ENCODE measurements around the gene CCSER1. TPM values are rescaled to one million over a fixed set of nuclear protein-coding genes. Genes with fewer than 3 reads are reported as not detected.
"Not testable (repeated sequence)": the region's sequence is repeated elsewhere in the genome, so short reads cannot be mapped to it uniquely, and the experiment has no call there.

Gene CCSER1
- polyA plus RNA-seq, 3 donors: 19.7 to 21.2 (median 20.6) TPM

- no peak for DNase-seq (ENCODE audit: low read depth in 3 of 3, low spot score in 2 of 3)
Observed at GRCh38 chr4:91601401-91601800, 1474.2 kb downstream of the CCSER1 start.

- DNase-seq (ENCODE audit: low read depth in 3 of 3, low spot score in 2 of 3): no peak
Observed at GRCh38 chr4:91611782-91612181, 1484.6 kb downstream of the CCSER1 start.

DNA sequence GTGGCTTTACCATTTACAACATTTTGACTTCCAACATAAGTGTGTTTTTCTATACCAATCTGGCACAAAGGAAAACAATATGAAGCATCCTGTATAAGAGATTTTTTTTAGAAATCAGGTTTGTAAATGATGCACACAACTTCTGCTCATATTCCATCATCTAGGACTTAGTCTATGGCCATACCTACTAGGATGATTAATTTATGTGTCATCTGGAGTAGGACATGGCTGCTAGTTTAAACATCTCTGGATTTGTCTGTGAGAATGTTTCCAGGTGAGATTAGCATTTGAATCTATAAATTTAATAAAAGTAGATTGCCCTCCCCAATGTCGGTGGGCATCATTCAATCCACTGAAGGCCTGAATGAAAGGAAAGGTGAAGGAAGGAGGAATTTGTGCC is 1493.8 kb downstream of the CCSER1 start:
- no peak for DNase-seq (ENCODE audit: low read depth in 3 of 3, low spot score in 2 of 3)

- DNase-seq (ENCODE audit: low read depth in 3 of 3, low spot score in 2 of 3): no peak
Observed at GRCh38 chr4:91621446-91621845, 1494.3 kb downstream of the CCSER1 start.

DNA sequence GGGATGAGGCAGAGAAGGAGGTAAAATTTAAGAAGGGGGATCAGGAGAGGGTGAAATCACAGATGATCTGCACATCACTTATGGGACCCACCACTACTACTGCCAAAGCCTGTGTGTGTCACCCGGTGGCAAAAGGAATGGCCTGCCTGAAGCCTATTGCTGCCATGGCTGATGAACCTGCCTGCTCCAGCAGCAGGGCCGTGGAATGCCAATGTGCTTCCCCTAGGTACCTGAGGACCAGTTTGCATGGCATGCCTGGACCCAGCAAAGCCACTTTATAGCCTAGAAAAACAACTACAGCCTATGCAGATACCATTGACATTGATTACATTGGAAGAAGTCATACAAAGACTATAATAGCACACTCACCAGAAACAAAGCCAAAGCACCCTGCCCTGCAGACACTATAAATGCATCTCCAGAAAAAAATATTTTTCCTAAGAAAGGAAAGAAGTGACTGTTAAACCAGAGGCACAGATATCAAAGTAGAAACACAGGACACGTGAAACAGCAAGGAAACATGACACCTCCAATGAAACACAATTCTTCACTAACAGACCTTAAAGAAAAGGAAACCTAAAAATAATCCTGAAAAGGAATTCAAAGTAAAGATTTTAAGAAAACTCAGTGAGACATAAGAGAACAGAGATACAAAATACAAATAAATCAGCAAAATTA is 1495.9 kb downstream of the CCSER1 start:
- DNase-seq (ENCODE audit: low read depth in 3 of 3, low spot score in 2 of 3): no peak

DNA sequence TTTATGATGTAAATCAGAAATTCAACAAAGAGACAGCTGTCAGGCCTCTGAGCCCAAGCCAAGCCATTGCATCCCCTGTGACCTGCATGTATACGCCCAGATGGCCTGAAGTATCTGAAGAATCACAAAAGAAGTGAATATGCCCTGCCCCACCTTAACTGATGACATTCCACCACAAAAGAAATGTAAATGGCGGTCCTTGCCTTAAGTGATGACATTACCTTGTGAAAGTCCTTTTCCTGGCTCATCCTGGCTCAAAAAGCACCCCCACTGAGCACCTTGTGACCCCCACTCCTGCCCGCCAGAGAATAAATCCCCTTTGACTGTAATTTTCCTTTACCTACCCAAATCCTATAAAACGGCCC is 1496.4 kb downstream of the CCSER1 start:
- DNase-seq (ENCODE audit: low read depth in 3 of 3, low spot score in 2 of 3): not testable (repeated sequence)

DNA sequence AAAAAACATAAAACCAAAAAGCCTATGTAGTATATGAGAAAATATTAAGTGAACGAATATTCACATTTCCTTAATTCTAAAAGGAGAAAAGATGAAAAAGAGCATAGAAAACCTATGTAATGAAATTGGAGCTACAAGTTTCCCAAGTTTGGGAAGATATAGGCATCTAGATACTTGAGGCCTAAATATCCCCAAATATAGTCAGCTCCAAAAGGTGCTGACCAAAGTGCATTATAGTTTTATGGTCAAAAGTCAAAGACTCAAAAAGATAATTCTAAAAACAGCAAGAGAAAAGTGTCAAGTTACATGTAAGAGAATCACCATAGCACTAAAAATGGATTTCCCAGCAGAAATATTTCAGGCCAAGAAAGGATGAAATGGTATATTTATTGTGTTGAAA is 1502.9 kb downstream of the CCSER1 start:
- DNase-seq (ENCODE audit: low read depth in 3 of 3, low spot score in 2 of 3): no peak

GRCh38 chr4:91630764-91631163 is 1503.6 kb downstream of the CCSER1 start:
- DNase-seq (ENCODE audit: low read depth in 3 of 3, low spot score in 2 of 3): no peak

GRCh38 chr4:91631335-91631734 is 1504.1 kb downstream of the CCSER1 start:
- DNase-seq (ENCODE audit: low read depth in 3 of 3, low spot score in 2 of 3): no peak

DNA sequence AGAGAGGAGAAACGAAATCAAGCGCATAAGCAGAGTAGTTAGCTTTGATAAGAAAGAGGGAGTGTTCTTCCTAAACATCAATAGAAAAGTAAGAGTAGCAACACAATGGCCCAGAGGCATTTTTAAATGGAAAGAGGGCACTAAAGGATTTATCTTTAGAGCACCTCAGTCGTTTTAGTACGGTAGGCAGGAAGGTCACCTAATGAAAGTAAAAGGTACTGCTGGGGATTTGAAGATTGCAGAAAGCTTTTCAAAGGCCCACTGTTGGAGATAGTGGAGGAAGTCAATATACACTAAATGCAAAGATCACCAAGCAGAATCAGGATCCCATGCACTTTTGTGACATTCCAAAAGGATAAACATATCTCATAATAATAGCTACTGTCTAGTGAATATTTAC is 1508.9 kb downstream of the CCSER1 start:
- DNase-seq (ENCODE audit: low read depth in 3 of 3, low spot score in 2 of 3): no peak

Other genes with a start within 250 kb of the CCSER1 start
- 1 to 10 TPM; 2.1 to 3.1 (median 2.5) TPM for gene MMRN1, start 232.5 kb upstream of the CCSER1 start, polyA plus RNA-seq (ENCODE audit: insufficient read length in 3 of 3)

Measured in right renal cortex interstitium (tissue), 3 donors.